NB4 (cell line): Measurements from ENCODE around the gene ENDOV.

Source experiments
- MYC ChIP-seq: IDR thresholded peaks from 2 replicates; pipeline ENCODE4 v1.6.1; 2011; ENCODE audit warnings: low read depth, low read length
- POLR2A ChIP-seq: IDR thresholded peaks from 2 replicates; pipeline ENCODE4 v1.6.1; 2011; ENCODE audit warnings: mild to moderate bottlenecking; ENCODE audit not compliant: insufficient read length; ENCODE audit errors: extremely low read depth
- TF ChIP-seq, protein P1 (sequence below): IDR thresholded peaks from one replicate; pipeline ENCODE4 v1.5.1; 2012; ENCODE audit warnings: low read depth, low read length

DNA sequence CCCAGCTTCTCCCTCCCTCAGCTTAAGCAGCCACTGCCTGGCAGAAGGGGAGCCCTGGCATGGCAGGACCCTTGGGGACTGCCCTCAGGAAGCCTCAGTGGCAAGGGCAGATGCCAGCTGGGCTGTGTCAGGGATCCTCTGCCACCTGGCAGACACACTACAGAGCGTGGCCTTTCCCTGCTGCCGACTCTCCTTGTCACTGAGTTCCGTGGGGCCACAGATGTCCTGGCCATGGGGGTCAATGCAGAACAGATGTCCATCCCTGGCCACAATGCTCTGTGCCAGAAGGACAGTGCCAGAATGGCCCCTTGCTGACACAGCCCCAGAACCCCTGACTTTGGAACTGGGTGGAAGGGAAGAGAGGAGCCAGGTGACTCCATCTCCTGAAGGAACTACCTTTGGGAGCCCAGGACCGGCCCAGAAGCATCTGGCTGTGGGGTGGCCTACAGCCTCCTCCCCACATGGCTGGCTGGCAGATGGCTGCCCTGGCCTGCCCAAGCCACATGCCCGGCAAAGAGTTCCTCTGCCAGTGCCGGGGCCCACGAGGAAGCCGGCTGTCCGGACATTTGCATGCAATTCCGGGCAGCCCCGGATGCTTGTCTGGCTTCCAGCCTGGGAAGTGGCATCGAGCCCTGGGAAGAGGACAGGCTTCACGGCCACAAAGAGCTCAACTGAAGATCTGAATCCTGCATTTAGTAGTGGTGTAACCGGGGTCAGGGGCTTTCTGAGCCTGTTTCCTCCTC is 37.4 kb downstream of the ENDOV start:
- TF ChIP-seq POLR2A: no peak
- TF ChIP-seq, protein P1, sequence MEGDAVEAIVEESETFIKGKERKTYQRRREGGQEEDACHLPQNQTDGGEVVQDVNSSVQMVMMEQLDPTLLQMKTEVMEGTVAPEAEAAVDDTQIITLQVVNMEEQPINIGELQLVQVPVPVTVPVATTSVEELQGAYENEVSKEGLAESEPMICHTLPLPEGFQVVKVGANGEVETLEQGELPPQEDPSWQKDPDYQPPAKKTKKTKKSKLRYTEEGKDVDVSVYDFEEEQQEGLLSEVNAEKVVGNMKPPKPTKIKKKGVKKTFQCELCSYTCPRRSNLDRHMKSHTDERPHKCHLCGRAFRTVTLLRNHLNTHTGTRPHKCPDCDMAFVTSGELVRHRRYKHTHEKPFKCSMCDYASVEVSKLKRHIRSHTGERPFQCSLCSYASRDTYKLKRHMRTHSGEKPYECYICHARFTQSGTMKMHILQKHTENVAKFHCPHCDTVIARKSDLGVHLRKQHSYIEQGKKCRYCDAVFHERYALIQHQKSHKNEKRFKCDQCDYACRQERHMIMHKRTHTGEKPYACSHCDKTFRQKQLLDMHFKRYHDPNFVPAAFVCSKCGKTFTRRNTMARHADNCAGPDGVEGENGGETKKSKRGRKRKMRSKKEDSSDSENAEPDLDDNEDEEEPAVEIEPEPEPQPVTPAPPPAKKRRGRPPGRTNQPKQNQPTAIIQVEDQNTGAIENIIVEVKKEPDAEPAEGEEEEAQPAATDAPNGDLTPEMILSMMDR: no peak
- no peak for TF ChIP-seq MYC
